Left hindlimb (tissue), 1 donor: ENCODE data around the gene SELENOF.
"Not testable (repeated sequence)": the region's sequence is repeated elsewhere in the genome, so short reads cannot be mapped to it uniquely, and the experiment has no call there.

Source experiments
- DNase-seq: peaks from one replicate; pipeline ENCODE4 v3.0.0-alpha.2; 2018

SELENOF gene

GRCh38 chr1:86856196-86856595, 57.7 kb downstream of the SELENOF start:
- DNase-seq: no peak

GRCh38 chr1:86854352-86854751, 59.6 kb downstream of the SELENOF start:
- no peak for DNase-seq

- DNase-seq: no peak
Measured at GRCh38 chr1:86852782-86853408, 61.0 kb downstream of the SELENOF start.

DNA sequence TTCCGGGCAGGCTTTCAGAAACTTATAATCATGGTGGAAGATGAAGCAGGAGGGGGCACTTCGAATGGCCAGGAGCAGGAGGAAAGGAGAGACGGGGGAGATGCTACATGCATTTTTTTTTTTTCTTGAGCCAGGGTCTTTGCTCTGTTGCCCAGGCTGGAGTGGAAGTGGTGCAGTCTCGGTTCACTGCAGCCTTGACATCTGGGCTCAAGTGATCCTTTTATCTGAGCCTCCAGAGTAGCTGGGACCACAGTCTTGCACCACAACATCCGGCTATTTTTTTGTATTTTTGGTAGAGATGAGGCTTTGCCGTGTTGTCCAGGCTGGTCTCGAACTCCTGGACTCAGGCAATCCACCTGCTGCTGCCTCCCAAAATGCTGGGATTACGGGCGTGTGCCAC, 61.6 kb downstream of the SELENOF start:
- no peak for DNase-seq

DNA sequence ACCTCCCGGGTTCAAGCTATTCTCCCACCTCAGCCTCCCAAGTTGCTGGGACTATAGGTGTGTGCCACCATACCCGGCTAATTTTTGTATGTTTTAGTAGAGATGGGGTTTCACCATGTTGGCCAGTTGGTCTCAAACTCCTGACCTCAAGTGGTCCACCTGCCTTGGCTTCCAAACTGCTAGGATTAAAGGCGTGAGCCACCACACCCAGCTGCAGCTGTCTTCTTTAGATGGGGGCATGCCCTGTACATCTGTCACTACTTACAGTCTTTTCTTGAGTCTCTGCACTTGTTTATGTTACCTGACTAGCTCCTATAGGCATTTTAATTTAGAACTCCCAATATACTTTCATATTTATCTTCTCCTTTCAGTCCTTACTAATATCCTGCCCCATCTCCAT, 64.2 kb downstream of the SELENOF start:
- no peak for DNase-seq

DNA sequence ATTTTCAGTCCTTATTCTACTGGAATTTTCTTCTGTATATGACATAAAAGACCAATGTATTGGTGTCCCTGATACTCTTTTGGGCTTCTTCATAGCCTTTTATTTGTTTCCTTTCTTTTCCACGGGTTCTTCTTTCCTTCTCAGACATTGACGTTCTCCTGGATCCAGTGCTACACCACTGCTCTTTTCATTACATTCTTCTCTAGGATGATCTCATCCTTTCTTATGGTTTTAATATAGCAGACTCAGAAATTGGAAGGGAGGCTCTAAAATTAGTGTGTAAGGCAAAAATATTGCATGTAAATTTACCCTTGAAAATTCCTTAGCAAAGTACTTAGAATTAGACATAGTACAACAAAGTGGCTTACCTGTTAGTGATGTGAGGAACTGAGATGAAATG, 65.3 kb downstream of the SELENOF start:
- no peak for DNase-seq

- DNase-seq: no peak
Measured at GRCh38 chr1:86846164-86846647, 67.7 kb downstream of the SELENOF start.

- no peak for DNase-seq
Measured at GRCh38 chr1:86845514-86845913, 68.4 kb downstream of the SELENOF start.

DNA sequence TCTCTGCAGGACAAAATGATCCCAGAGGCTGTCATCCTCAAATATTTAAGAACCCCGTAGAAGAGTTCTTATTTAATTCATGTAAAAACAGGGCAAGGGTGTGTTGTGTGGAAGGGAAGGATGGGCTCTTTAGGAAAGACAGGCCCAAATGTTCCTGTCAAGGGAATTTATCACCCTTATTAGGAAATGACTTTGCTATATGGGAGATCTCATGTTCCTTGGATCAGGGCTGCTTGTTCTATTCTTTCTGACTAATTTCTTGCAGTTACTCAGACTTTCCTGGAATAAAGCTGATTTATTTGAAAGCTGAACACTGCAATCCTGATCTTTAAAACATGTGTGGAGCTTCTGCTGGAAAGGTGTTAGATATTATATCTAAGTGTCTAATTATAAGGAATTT, 72.8 kb downstream of the SELENOF start:
- no peak for DNase-seq

DNA sequence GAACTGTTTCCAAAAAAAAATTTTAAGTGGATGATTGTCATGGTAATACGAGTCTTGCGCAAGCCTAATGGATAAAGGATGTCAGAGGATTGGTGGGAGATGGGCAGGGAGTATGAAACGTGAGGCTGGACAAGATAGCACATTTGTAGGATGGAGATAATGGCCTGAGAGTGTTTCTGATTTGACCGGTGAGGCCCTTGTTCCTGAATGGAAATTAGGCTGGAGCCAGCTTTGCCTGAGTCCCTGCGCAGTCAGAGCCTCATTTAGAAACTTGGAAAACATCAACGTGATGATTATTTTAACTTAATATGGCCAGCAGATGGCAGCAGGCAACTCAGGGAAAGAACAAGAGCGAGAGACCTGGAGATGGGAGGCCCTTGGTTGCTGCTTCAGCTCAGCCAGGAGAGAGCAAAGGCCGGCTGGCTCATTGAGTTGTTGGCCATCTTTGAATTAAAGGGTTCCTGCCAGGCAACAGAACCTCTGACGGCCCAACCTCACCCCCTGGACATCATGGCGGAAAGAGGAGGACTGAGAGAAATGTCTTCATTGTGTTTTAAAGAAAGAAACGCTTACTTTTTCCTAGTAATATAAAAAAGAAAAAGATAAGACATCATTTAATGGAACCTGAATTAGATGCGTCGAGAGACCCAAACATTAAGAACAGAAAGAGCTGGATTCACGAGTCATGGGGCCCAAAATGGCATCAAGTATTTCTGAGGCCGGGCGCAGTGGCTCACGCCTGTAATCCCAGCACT, 80.3 kb downstream of the SELENOF start:
- peak; percentile 67 for DNase-seq

DNA sequence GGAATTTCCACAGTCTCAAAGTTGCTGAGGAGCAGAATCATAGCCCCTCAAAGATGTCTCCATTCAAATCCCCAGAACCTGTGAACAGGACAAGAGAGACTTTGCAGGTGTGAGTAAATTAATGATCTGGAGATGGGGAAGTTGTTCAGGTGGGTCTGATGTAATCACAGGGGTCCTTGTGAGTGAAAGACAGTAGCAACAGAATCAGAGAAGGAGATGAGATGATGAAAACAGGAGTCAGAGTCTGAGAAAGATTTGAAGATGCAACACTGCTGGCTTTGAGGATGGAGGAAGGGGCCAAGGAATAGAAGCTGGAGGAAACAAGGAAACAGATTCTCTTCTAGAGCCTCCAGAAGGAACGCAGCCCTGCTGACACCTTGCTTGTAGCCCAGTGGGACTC, 81.5 kb downstream of the SELENOF start:
- DNase-seq: no peak

DNA sequence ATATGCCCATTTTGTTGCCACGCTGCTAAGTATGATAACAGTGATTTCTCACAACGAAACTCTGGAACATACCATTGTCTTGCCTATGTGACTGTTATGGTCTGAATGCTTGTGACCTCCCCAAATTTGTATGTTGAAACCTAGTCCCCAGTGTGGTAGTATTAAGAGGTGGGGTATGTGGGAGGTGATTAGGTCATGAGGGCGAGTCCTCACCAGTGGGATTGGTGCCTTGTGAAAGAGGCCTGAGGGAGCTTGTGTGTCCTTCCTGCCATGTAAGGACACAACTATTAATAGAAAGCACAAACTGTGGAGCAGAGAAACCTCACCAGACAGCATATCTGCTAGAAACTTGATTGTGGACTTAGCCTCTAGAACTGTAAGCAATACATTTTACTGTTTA, 84.6 kb downstream of the SELENOF start:
- no peak for DNase-seq

GRCh38 chr1:86828024-86828423, 85.9 kb downstream of the SELENOF start:
- DNase-seq: no peak

DNA sequence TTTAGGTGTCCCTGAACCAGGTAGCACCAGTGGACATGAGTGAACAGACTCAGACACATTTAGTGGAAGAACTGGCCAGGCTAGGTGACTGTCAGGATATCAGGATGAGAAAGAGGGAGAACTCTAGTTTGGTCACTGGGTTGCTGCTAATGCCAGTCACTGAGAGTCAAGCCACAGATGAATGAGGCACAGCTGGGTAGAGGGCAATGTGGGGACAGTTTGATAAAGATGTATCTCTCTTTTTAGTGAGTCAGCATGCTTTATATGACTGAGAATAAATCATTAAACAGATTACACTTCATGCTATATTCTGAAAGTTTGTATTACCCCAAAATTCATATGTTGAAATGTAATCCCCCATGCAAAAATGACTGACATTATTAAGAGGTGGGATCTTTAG, 87.1 kb downstream of the SELENOF start:
- DNase-seq: no peak

- DNase-seq: peak; percentile 36
Measured at GRCh38 chr1:86825319-86825718, 88.6 kb downstream of the SELENOF start.

DNA sequence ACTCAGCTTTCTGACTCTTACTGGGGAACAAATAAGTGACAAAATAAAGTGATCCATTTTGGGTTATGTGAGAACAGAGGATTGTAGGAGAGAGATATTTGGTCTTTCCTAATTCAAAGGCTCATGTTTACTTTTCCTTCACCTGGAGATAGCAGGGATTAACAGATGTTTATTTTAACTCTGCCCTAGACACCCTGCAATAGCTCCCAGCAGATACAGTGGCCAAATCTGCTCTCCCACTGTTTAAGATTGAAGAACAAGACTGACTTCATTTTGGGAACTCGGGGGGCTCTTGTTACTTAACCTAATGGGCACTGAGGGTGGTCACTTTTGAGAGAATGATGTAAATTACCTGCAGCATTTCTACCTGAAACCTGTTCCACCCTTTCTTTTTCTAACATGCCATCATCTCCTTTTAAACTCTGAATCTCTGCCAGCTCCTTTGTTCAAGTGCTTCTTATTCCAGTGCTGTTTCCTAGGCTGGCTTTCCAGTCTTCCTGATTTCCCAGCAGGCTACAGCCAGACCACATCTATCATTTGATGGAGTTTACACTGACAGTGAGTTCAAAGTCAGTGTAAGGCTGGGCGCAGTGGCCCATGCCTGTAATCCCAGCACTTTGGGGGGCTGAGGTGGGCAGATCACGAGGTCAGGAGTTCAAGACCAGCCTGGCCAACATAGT, 90.0 kb downstream of the SELENOF start:
- DNase-seq: no peak

- no peak for DNase-seq
Measured at GRCh38 chr1:86823386-86823785, 90.5 kb downstream of the SELENOF start.

DNA sequence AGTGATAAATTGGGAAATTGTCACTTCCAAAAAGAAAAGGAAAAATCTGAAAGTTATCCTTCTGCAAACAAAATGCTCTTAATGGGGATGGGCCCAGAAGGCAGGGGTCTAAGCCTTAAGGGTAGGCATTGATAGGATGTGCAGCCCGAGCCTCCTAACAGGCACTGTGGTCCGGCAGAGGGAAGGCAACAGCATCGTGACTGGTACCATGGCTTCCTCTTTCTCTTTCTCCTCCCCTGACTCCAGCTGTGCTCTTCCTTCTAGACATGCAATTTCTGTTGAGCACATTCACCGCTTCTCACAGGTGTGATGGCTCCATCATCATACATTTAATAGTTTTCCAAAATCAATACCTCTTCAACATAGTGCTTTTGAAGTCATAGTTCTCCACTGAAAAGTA, 91.5 kb downstream of the SELENOF start:
- DNase-seq: no peak

GRCh38 chr1:86821956-86822355, 92.0 kb downstream of the SELENOF start:
- DNase-seq: no peak

GRCh38 chr1:86819970-86820369, 94.0 kb downstream of the SELENOF start:
- DNase-seq: not testable (repeated sequence)

DNA sequence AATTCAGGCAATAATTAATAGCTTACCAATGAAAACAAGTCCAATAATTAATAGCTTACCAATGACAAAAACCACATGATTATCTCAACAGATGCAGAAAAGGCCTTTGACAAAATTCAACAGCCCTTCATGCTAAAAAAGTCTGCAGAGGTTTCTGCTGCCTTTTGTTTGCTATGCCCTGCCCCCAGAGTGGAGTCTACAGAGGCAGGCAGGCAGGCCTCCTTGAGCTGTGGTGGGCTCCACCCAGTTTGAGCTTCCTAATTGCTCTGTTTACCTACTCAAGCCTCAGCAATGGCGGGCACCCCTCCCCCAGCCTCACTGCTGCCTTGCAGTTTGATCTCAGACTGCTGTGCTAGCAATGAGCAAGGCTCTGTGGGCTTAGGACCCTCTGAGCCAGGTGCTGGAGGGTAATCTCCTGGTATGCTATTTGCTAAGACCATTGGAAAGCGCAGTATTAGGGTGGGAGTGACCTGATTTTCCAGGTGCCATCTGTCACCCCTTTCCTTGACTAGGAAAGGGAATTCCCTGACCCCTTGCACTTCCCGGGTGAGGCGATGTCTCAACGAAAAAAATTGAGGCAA, 96.6 kb downstream of the SELENOF start:
- DNase-seq: not testable (repeated sequence)

DNA sequence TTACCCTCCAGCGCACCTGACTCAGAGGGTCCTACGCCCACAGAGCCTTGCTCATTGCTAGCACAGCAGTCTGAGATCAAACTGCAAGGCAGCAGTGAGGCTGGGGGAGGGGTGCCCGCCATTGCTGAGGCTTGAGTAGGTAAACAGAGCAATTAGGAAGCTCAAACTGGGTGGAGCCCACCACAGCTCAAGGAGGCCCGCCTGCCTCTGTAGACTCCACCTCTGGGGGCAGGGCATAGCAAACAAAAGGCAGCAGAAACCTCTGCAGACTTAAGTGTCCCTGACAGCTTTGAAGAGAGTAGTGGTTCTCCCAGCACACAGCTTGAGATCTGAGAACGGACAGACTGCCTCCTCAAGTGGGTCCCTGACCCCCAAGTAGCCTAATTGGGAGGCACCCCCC, 99.8 kb downstream of the SELENOF start:
- DNase-seq: not testable (repeated sequence)
